GM12864 (cell line): ENCODE data around the gene ADGRD1.
"Not testable (repeated sequence)": the region's sequence is repeated elsewhere in the genome, so short reads cannot be mapped to it uniquely, and the experiment has no call there.

Experiments used
- DNase-seq: peaks from one replicate; pipeline ENCODE4 v3.0.0-alpha.2; 2011; ENCODE audit warnings: low read depth
- H3K4me3 ChIP-seq: 2 replicates; pipeline ENCODE4 v1.5.1; 2011; ENCODE audit warnings: mild to moderate bottlenecking, low read depth, low read length, control low read depth
- CTCF ChIP-seq: IDR thresholded peaks from 2 replicates; pipeline ENCODE4 v1.5.1; 2011; ENCODE audit warnings: low read depth, mild to moderate bottlenecking, moderate library complexity, low read length, control low read depth, inconsistent platforms; ENCODE audit errors: missing control alignments

The ADGRD1 gene

GRCh38 chr12:130937063-130937462 is 16.6 kb upstream of the ADGRD1 start:
- no peak overlapping the region for H3K4me3 ChIP-seq
- no peak for TF ChIP-seq CTCF
- no peak for DNase-seq

- not testable (repeated sequence) for DNase-seq, H3K4me3 ChIP-seq
These were observed 16.2 kb upstream of the ADGRD1 start for GRCh38 chr12:130937546-130937945.

GRCh38 chr12:130938186-130938585 is 15.5 kb upstream of the ADGRD1 start:
- TF ChIP-seq CTCF, result no peak
- no peak overlapping the region for H3K4me3 ChIP-seq
- DNase-seq, result no peak

GRCh38 chr12:130944878-130945277 is 8.8 kb upstream of the ADGRD1 start:
- no peak for TF ChIP-seq CTCF
- no peak overlapping the region for H3K4me3 ChIP-seq
- no peak for DNase-seq

- no peak for DNase-seq
- no peak overlapping the region for H3K4me3 ChIP-seq
- TF ChIP-seq CTCF, result no peak
These were observed 7.8 kb upstream of the ADGRD1 start for GRCh38 chr12:130945786-130946492.

- DNase-seq, result no peak
- H3K4me3 ChIP-seq, result no peak overlapping the region
- no peak for TF ChIP-seq CTCF
These were observed 6.6 kb upstream of the ADGRD1 start for GRCh38 chr12:130947028-130947613.

- no peak overlapping the region for H3K4me3 ChIP-seq
- no peak for DNase-seq
- no peak for TF ChIP-seq CTCF
These were observed 5.6 kb upstream of the ADGRD1 start for GRCh38 chr12:130948136-130948535.
